PC-3 (cell line): ENCODE measurements around the gene APBB2. TPM values are rescaled to one million over a fixed set of nuclear protein-coding genes. Genes with fewer than 3 reads are reported as not detected.

ENCODE experiments used
- ATAC-seq: fragments of 200-7000 bp; cut with Tn5 transposase; 2 replicates; pipeline ENCODE4 v1.9.1; 2020; ENCODE audit warnings: mild to moderate bottlenecking, moderate library complexity
- BruUV-seq: library from RNA; stranded (reverse); fragments of 400-500 nt; replicated peaks from 2 replicates; lab custom pipeline; 2021; lab: Mats Ljungman, UMichigan
- CTCF ChIA-PET: fragments of 300-600 bp; sonication (Branson Sonifier 250); formaldehyde crosslinking; loops from one replicate; lab custom pipeline; 2022; ENCODE audit warnings: antibody characterized with exemption; lab: Charles Lee
- POLR2A ChIA-PET: fragments of 300-600 bp; sonication (Branson Sonifier 250); formaldehyde crosslinking; loops from one replicate; lab custom pipeline; 2022; ENCODE audit warnings: antibody characterized with exemption; ENCODE audit not compliant: unreplicated experiment; lab: Charles Lee
- DNase-seq: peaks from one replicate; pipeline ENCODE4 v3.0.0-alpha.2; 2015
- H2AFZ ChIP-seq: fragments of 300-600 bp; sonication (generic); 2 replicates; pipeline ENCODE4 v1.6.0; 2016; ENCODE audit warnings: antibody characterized with exemption, low read length
- H3F3A ChIP-seq: fragments of 300-600 bp; sonication (generic); one replicate; pipeline ENCODE4 v1.6.0; 2017; ENCODE audit warnings: antibody characterized with exemption, low read length, control low read depth, mild to moderate bottlenecking; ENCODE audit not compliant: unreplicated experiment
- H3K27ac ChIP-seq: fragments of 300-600 bp; sonication (generic); 2 replicates; pipeline ENCODE4 v1.5.1; 2016; ENCODE audit warnings: mild to moderate bottlenecking, low read length
- H3K27me3 ChIP-seq: fragments of 300-600 bp; sonication (generic); 2 replicates; pipeline ENCODE4 v1.6.1; 2016; ENCODE audit warnings: low read length, mixed read lengths
- H3K36me3 ChIP-seq: fragments of 300-600 bp; sonication (generic); 2 replicates; pipeline ENCODE4 v1.6.1; 2016; ENCODE audit warnings: low read depth, mixed run types, low read length, mixed read lengths
- H3K4me1 ChIP-seq: fragments of 300-600 bp; sonication (generic); 2 replicates; pipeline ENCODE4 v1.5.1; 2016; ENCODE audit warnings: low read length; ENCODE audit not compliant: insufficient read depth
- H3K4me2 ChIP-seq: fragments of 300-600 bp; sonication (generic); 2 replicates; pipeline ENCODE4 v1.6.0; 2016; ENCODE audit warnings: low read length
- H3K4me3 ChIP-seq: fragments of 300-600 bp; sonication (generic); 2 replicates; pipeline ENCODE4 v1.5.1; 2016; ENCODE audit warnings: mild to moderate bottlenecking, low read length, mixed read lengths
- H3K79me2 ChIP-seq: fragments of 300-600 bp; sonication (generic); 2 replicates; pipeline ENCODE4 v1.6.1; 2017; ENCODE audit warnings: low read length, mixed read lengths
- H3K9ac ChIP-seq: fragments of 300-600 bp; sonication (generic); 2 replicates; pipeline ENCODE4 v1.6.0; 2016; ENCODE audit warnings: mild to moderate bottlenecking, low read length
- H3K9me2 ChIP-seq: fragments of 300-600 bp; sonication (generic); replicated peaks from 2 replicates; pipeline ENCODE4 v1.6.1; 2016; ENCODE audit warnings: mixed run types, low read length, mixed read lengths
- H3K9me3 ChIP-seq: fragments of 300-600 bp; sonication (generic); 2 replicates; pipeline ENCODE4 v1.6.1; 2016; ENCODE audit warnings: low read length, mixed read lengths
- H4K20me1 ChIP-seq: fragments of 300-600 bp; sonication (generic); 2 replicates; pipeline ENCODE4 v1.6.1; 2016; ENCODE audit warnings: low read length, mixed read lengths
- EZH2 ChIP-seq: fragments of 300-600 bp; sonication (generic); IDR thresholded peaks from one replicate; pipeline ENCODE4 v1.6.1; 2017; ENCODE audit warnings: antibody characterized with exemption, mild to moderate bottlenecking, low read length; ENCODE audit not compliant: unreplicated experiment
- EZH2phosphoT487 ChIP-seq: fragments of 300-600 bp; sonication (generic); IDR thresholded peaks from 2 replicates; pipeline ENCODE4 v1.6.1; 2018; ENCODE audit warnings: mild to moderate bottlenecking, antibody characterized with exemption, low read length, borderline replicate concordance
- intact Hi-C: fragments of 100-400 bp; cut with micrococcal nuclease; formaldehyde crosslinking; loops from 2 replicates; pipeline ENCODE4 v1.9.0; 2023
- total RNA-seq: library from RNA; depleted of rRNA; stranded (reverse); fragments of >200 nt; gene quantifications from 2 replicates; pipeline ENCODE4 v1.2.3, GENCODE V29; 2014
- TF ChIP-seq, protein P1 (sequence below): fragments of 300-600 bp; sonication (generic); conservative IDR thresholded peaks from 2 replicates; pipeline ENCODE4 v1.5.1; 2017; ENCODE audit warnings: antibody characterized with exemption, low read depth, mild to moderate bottlenecking, low read length

The APBB2 gene
- total RNA-seq, 1 experiment from 2014 or later: 24.7 TPM

DNA sequence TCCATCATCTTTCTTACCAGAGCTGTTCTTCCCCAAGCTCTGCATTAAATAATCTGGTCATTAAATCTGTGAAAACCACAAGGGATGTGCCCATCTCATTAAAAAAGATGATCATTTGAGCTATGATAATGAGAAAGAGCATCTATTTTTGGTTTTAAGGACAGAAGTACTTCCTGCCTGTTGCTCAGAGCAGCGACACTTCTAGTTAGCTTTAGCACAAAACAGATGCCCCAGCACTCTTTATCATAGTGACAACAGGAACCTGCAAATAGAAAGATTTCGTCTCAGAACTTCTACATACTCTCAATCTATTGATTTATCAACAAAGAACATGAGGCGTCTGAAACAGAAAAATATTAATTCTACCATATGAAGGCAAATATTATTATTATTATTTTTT is 140.1 kb downstream of the APBB2 start:
- Histone ChIP-seq H4K20me1 (no peaks in the 10 kb centered on the region), H3K27me3 (no peaks in the 10 kb centered on the region), H3F3A (no peaks in the 10 kb centered on the region), H3K9me3 (no peaks in the 10 kb centered on the region), H3K27ac (no peak overlapping the region), H3K9ac (no peak overlapping the region), H3K36me3 (no peaks in the 10 kb centered on the region), H3K79me2 (0 out of 2 replicates have a peak, but pooled peaks cover 4% of the 10 kb centered on the region), H3K4me1 (no peaks in the 10 kb centered on the region), H3K9me2 (no peaks in the 10 kb centered on the region), H2AFZ (no peak overlapping the region), H3K4me3 (no peak overlapping the region), H3K4me2 (no peak overlapping the region)
- no peak for DNase-seq
- TF ChIP-seq EZH2 (no peak), EZH2phosphoT487 (no peak)
- TF ChIP-seq, protein P1, sequence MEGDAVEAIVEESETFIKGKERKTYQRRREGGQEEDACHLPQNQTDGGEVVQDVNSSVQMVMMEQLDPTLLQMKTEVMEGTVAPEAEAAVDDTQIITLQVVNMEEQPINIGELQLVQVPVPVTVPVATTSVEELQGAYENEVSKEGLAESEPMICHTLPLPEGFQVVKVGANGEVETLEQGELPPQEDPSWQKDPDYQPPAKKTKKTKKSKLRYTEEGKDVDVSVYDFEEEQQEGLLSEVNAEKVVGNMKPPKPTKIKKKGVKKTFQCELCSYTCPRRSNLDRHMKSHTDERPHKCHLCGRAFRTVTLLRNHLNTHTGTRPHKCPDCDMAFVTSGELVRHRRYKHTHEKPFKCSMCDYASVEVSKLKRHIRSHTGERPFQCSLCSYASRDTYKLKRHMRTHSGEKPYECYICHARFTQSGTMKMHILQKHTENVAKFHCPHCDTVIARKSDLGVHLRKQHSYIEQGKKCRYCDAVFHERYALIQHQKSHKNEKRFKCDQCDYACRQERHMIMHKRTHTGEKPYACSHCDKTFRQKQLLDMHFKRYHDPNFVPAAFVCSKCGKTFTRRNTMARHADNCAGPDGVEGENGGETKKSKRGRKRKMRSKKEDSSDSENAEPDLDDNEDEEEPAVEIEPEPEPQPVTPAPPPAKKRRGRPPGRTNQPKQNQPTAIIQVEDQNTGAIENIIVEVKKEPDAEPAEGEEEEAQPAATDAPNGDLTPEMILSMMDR: no peak
- intact Hi-C loops: no loop called here
- BruUV-seq: no TSS peak
- CTCF ChIA-PET: no interaction called here
- ATAC-seq: no peak
- POLR2A ChIA-PET: no interaction called here

DNA sequence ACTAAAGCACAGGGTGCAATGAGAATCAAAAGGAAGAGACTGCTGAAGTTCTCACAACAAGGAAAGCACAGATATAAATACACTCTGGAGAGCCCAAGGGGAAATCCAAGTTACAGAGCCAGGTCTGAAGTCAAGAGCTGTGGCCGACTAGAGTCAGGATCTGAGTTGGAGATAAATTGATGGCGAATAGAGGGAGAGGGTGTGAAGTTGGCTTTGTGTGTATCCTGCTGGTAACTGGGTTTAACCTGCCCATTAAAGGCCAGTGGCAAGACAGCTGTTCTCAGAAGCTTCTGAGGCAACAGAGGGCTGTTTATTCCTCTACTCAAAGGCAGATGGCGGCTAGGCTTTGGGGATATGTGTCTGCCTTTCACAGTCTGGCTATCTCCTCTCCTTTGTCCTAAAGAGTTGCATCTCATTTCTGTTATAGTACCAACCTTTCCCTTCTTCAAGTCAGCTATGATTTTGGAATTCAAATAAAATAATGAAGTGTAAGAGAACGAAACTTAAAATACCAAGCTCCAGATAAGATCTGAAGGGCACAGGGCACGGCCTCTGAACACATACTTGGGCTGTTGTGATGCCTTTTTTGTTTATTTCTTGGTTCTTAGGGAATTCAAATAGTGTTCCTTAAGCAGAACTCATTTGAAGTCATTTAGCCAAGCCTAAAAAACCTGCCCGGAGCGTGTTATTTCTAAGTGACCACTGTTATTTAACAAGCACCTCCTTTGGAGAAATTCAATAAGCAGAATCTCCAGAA is 142.1 kb downstream of the APBB2 start:
- TF ChIP-seq EZH2phosphoT487 (no peak), EZH2 (no peak)
- TF ChIP-seq, protein P1: no peak
- H2AFZ ChIP-seq: no peak overlapping the region
- H3K4me1 ChIP-seq: no peaks in the 10 kb centered on the region
- H3K27ac ChIP-seq: no peak overlapping the region
- no peaks in the 10 kb centered on the region for H3K9me2 ChIP-seq
- DNase-seq (no peak), ATAC-seq (no peak)
- H3F3A ChIP-seq: no peaks in the 10 kb centered on the region
- H3K27me3 ChIP-seq: no peaks in the 10 kb centered on the region
- no peak overlapping the region for H3K9ac ChIP-seq
- H4K20me1 ChIP-seq: no peaks in the 10 kb centered on the region
- no peak overlapping the region for H3K4me3 ChIP-seq
- POLR2A ChIA-PET: no interaction called here
- intact Hi-C loops: no loop called here
- no peaks in the 10 kb centered on the region for H3K9me3 ChIP-seq
- CTCF ChIA-PET: interaction anchor here (0.7 kb wide), 1 partner anchor 96 kb away, joined by 3 read pairs; no protein-coding TSS in a partner anchor
- H3K36me3 ChIP-seq: no peaks in the 10 kb centered on the region
- H3K79me2 ChIP-seq: 0 out of 2 replicates have a peak, but pooled peaks cover 4% of the 10 kb centered on the region
- BruUV-seq: no TSS peak
- no peak overlapping the region for H3K4me2 ChIP-seq
